Cardiac fibroblast (primary cell): ENCODE data around the gene SUB1.

Experiments used
- DNase-seq, 2 donors: peaks; one replicate each; pipeline versions ENCODE4 v3.0.0 to v3.0.0-alpha.2; 2010; ENCODE audit warnings: low read depth in 2 of 2
- H3K4me3 ChIP-seq, 2 donors: replicated peaks in 1 of 2; 1 replicate in 1 of 2; 2 replicates in 1 of 2; pipeline ENCODE4 v1.5.1; 2011; ENCODE audit warnings: low read depth in 2 of 2, low read length in 2 of 2, mild to moderate bottlenecking in 2 of 2, moderate library complexity in 1 of 2
- TF ChIP-seq, protein P1 (sequence below): IDR thresholded peaks from one replicate; pipeline ENCODE4 v1.5.1; 2011; ENCODE audit warnings: low read depth, mild to moderate bottlenecking, low read length, inconsistent platforms

Gene SUB1

DNA sequence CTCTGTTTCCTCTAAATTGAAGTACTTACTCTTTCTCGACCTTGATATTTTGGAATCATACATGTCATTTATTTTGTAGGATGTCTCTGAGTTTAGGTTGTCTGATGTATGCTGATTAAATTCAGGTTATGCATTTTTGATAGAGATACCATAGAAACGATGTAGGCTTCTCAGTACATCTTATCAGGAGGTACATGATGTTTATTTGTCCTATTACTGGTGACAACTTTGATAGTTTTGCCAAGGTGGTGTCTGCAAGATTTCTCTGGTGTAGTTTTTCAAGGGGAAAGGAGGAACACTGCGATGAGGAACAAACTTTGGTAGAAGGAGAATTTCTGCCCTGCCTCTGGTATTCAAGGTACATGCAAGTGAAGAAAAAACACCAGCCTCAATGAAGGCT lies 29.9 kb downstream of the SUB1 start:
- no peak overlapping the region for H3K4me3 ChIP-seq
- no peak for DNase-seq
- TF ChIP-seq, protein P1, sequence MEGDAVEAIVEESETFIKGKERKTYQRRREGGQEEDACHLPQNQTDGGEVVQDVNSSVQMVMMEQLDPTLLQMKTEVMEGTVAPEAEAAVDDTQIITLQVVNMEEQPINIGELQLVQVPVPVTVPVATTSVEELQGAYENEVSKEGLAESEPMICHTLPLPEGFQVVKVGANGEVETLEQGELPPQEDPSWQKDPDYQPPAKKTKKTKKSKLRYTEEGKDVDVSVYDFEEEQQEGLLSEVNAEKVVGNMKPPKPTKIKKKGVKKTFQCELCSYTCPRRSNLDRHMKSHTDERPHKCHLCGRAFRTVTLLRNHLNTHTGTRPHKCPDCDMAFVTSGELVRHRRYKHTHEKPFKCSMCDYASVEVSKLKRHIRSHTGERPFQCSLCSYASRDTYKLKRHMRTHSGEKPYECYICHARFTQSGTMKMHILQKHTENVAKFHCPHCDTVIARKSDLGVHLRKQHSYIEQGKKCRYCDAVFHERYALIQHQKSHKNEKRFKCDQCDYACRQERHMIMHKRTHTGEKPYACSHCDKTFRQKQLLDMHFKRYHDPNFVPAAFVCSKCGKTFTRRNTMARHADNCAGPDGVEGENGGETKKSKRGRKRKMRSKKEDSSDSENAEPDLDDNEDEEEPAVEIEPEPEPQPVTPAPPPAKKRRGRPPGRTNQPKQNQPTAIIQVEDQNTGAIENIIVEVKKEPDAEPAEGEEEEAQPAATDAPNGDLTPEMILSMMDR: no peak

DNA sequence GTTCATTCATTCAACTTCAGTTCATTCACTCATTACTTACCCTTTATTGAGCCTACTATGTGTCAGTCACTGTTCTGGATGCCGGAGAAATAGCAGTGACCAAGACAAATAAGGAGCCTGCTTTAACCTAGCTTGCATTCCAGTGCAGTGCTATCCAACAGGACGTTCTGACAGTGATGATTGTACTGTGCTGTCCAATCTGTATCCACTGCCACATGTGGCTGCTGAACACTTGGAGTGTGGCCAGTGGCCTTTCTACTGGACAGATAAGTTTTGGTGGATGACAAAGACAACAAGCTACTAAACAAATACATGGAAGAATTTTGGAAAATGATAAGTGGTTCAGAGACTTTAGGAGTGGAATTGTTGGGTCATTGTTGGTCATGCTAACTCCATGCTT lies 33.6 kb downstream of the SUB1 start:
- no peak overlapping the region for H3K4me3 ChIP-seq
- DNase-seq: peak in 1 of 2 donors; percentile 15
- TF ChIP-seq, protein P1: no peak

DNA sequence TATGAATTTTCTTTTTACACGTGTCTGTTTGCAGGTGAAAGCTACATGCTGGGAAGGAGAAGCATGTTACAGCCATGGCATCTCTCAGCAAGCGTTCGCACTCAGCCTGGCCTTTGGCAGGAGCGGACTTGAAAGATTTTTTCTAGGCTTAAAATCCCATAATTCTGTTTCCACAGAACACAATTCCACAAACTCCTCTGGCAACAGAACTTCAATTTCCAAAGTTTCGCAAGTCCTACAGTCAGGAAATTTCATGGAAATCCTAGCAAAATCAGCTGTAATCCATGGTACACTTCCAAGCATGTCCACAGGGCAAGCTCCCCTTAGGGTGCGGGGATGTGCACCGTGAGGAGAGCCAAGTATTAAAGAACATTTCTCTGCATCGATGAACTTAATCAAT lies 35.9 kb downstream of the SUB1 start:
- TF ChIP-seq, protein P1: no peak
- H3K4me3 ChIP-seq: no peak overlapping the region
- DNase-seq: no peak

DNA sequence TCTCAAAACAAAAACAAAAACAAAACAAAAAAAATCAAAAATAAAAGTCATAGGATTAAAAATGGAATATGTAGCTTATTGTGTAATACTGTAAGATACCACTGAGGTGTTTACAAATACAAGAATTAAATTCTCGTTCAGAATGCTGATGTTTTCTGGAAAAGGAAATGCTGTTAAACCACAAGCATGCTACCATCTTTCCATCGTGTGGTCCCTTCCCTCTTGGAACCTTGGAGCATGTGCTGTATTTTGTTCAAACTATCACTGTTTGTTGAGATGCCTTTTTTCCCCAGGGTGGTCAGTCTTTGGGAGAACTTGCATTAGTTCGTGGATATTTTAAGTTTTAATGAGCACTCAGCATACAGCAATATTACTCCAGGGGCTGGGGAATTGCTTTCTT lies 39.7 kb downstream of the SUB1 start:
- peak in 1 of 2 donors; percentile 25 for DNase-seq
- no peak overlapping the region for H3K4me3 ChIP-seq
- TF ChIP-seq, protein P1: no peak

DNA sequence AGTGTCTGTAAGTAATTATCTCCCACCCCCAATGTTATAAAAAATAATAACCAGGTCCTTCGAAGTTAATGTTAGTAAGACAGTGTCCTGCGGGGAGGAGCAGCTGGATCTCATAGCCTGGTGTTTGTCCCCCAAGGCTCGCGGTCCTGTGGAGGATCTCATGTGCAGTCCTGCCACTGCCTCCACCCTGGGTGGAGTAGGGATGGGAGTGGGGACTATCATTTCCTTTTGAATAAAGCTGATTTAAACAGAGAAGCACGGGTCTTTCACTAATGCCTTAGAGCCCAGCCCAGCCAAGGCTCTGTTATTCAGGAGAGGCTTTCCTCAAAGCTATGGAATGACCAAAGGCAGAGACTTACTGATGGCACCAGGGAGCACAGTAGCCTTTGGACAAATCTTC lies 40.2 kb downstream of the SUB1 start:
- no peak for DNase-seq
- no peak overlapping the region for H3K4me3 ChIP-seq
- TF ChIP-seq, protein P1: no peak

DNA sequence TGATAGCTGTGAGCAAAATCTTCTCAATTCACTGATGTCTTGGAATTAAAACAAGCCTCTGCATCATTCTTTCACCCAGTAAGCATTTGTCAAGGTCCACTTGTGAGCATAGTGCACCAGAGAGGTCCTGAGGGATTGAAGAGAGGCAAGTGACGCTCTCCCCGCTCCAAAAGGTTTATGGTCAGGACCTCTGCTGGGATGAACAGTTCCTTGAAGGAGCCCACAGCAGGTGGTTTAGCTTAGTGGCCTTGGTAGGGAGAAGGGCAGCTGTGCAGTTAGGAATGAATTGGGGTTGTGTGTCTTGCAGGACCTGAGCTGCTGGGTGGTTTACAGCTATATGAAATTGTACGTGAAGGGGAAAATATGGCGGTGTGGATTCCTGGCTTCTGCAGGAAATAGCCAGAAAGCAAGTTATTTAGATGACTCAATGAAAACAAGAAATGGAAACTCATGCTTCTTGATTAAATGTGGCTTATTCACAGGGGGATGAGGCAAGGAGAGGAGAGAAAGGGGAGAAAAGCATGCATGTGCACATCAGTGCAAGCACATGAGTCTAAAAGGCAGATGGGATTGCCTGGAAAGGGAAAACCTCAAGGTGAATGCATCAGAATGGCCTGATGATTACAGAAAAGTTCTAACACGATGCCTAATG lies 42.0 kb downstream of the SUB1 start:
- H3K4me3 ChIP-seq: no peak overlapping the region
- TF ChIP-seq, protein P1: no peak
- DNase-seq: peak in 1 of 2 donors; percentile 53
